ENCODE results near the gene ERCC6. TPM values are rescaled to one million over a fixed set of nuclear protein-coding genes. Genes with fewer than 3 reads are reported as not detected.

ERCC6 gene
- total and polyA plus RNA-seq, 10 of the 15 experiments (the other 5 are each of a cell fraction or from before 2014, with no cell fraction given), result 4.3 to 15.6 (median 7.8) TPM

- intact Hi-C loops (cut with micrococcal nuclease; ENCODE audit: unreplicated experiment), result no loop called here
- Histone ChIP-seq H4K20me1 (ENCODE audit: control insufficient read depth, insufficient read depth) (no peaks in the 10 kb centered on the region), H3K36me3 (ENCODE audit: control insufficient read depth in 2 of 2, insufficient read depth in 2 of 2, low read length in 1 of 2) (no peaks in the 10 kb centered on the region), H3K79me2 (ENCODE audit: control insufficient read depth, insufficient read depth, low read length) (no peaks in the 10 kb centered on the region), H3K4me1 (ENCODE audit: control insufficient read depth, insufficient read depth, low read length) (no peaks in the 10 kb centered on the region; the same call in 1 of the 2 replicates), H3K4me3 (no peak overlapping the region), H3K27ac (ENCODE audit: control insufficient read depth, insufficient read depth) (no peak overlapping the region), H3K9ac (ENCODE audit: control insufficient read depth, insufficient read depth, low read length) (no peak overlapping the region), H3K4me2 (ENCODE audit: control insufficient read depth, insufficient read depth) (no peak overlapping the region), H3K9me3 (replicated peaks; ENCODE audit: control insufficient read depth, insufficient read depth, low read length) (no peaks in the 10 kb centered on the region), H2AFZ (ENCODE audit: control insufficient read depth, low read depth, low read length) (no peak overlapping the region), H3K27me3 (replicated peaks in 1 of 2; ENCODE audit: control insufficient read depth in 2 of 2, insufficient read depth in 2 of 2, low read length in 1 of 2) (no peaks in the 10 kb centered on the region)
- ChIA-PET POLR2A (no interaction called here), SMC1A (ENCODE audit: uncharacterized antibody, unreplicated experiment) (interaction anchor here (0.6 kb wide), 1 partner anchor 786 kb away, joined by 3 read pairs; no protein-coding TSS in a partner anchor), RAD21 (ENCODE audit: unreplicated experiment) (no interaction called here), CTCF (interaction anchor here (1.5 kb wide), 1 partner anchor 16 kb away, joined by 6 read pairs; no protein-coding TSS in a partner anchor)
- FAIRE-seq, result no peak
- TF ChIP-seq TCF12 (IDR thresholded peaks at IDR 0.05; ENCODE audit: low read depth, low read length), result no peak
- no peak for TF ChIP-seq ASH2L (IDR thresholded peaks at IDR 0.05; ENCODE audit: borderline replicate concordance, low read depth)
- no peak for TF ChIP-seq PBX3 (IDR thresholded peaks at IDR 0.05; ENCODE audit: insufficient replicate concordance, low read depth, low read length)
- TF ChIP-seq ZNF622 (IDR thresholded peaks at IDR 0.05), result no peak
- TF ChIP-seq FOXK2 (IDR thresholded peaks at IDR 0.05), result no peak
- TF ChIP-seq PAX5 (IDR thresholded peaks at IDR 0.05; ENCODE audit: borderline replicate concordance, low read depth, low read length), result 0 out of 2 replicates have a peak, but pooled peaks have one; percentile 12
- peak; percentile 13; the same call in 1 of the 2 replicates for TF ChIP-seq RUNX3 (IDR thresholded peaks at IDR 0.05; ENCODE audit: low read length)
- no peak for TF ChIP-seq NBN (IDR thresholded peaks at IDR 0.05)
- no peak for ATAC-seq
- DNase-seq (ENCODE audit: low read depth, low spot score), result no peak
- in situ Hi-C loops (cut with MboI), result no loop called here
- no TSS peak for BruUV-seq (replicated peaks)
- 43% methylated on average over 2 of the region's 2 CpGs for WGBS (ENCODE audit: insufficient coverage, insufficient replicate concordance, low lambda C conversion rate, missing lambda C conversion rate)
These were observed 38.4 kb upstream of the ERCC6 start for GRCh38 chr10:49577182-49577925.

Data from GM12878 (cell line).